Measurements from ENCODE around the gene RRAGD. TPM values are rescaled to one million over a fixed set of nuclear protein-coding genes. Genes with fewer than 3 reads are reported as not detected.

RRAGD gene
- total RNA-seq, 1 experiment from 2014 or later, result 1.3 TPM

DNA sequence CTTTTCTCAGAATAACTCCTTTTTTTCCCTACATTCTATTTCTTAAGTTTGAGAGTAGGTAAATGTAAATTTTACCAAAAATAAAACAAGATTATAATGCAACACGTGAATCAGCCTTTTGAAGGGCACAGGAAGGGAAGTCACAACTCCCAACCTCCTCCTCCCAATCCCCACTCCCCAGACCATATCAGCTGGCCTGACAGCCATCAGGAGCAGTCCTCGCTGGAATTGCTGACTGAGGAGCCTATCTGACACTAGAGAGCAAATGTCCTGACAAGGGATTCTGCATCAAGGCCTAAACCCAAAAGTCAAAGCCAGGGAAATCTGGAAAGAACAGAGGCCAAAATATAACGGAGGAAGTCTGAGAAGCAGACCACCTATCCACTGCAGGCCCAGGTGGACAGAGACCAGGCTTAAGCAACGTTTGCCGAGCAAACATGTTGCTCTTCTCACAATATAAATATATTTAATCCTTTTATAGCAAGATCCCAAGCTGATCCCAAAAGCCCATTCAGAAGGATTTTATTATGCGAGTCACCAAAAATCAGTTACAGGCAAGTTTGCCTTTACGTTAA, 2.5 kb downstream of the RRAGD start:
- CTCF ChIA-PET, result interaction anchor here (1.2 kb wide), 1 partner anchor 10 kb away, joined by 3 read pairs; no protein-coding TSS in a partner anchor
- Mint-ChIP-seq H3K9me3 (ENCODE audit: low read depth, unreplicated experiment) (no peaks in the 10 kb centered on the region), H3K4me1 (ENCODE audit: low read depth, unreplicated experiment) (no peaks in the 10 kb centered on the region), H3K36me3 (ENCODE audit: insufficient read depth, unreplicated experiment) (peaks cover 7% of the 10 kb centered on the region), H3K27ac (ENCODE audit: unreplicated experiment) (no peak overlapping the region), H3K27me3 (ENCODE audit: unreplicated experiment) (peaks cover 41% of the 10 kb centered on the region), H3K4me3 (ENCODE audit: low read depth, unreplicated experiment) (no peak overlapping the region)
- intact Hi-C loops (cut with micrococcal nuclease; ENCODE audit: unreplicated experiment), result no loop called here
- DNase-seq, result no peak
- BruUV-seq (replicated peaks), result no TSS peak
- TF ChIP-seq, protein P1, sequence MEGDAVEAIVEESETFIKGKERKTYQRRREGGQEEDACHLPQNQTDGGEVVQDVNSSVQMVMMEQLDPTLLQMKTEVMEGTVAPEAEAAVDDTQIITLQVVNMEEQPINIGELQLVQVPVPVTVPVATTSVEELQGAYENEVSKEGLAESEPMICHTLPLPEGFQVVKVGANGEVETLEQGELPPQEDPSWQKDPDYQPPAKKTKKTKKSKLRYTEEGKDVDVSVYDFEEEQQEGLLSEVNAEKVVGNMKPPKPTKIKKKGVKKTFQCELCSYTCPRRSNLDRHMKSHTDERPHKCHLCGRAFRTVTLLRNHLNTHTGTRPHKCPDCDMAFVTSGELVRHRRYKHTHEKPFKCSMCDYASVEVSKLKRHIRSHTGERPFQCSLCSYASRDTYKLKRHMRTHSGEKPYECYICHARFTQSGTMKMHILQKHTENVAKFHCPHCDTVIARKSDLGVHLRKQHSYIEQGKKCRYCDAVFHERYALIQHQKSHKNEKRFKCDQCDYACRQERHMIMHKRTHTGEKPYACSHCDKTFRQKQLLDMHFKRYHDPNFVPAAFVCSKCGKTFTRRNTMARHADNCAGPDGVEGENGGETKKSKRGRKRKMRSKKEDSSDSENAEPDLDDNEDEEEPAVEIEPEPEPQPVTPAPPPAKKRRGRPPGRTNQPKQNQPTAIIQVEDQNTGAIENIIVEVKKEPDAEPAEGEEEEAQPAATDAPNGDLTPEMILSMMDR (IDR thresholded peaks at IDR 0.05; ENCODE audit: unreplicated experiment), result no peak

GRCh38 chr6:89406141-89406540, 5.9 kb downstream of the RRAGD start:
- no TSS peak for BruUV-seq (replicated peaks)
- Mint-ChIP-seq H3K27ac (ENCODE audit: unreplicated experiment) (no peak overlapping the region), H3K27me3 (ENCODE audit: unreplicated experiment) (peaks cover 25% of the 10 kb centered on the region), H3K36me3 (ENCODE audit: insufficient read depth, unreplicated experiment) (no peaks in the 10 kb centered on the region), H3K4me1 (ENCODE audit: low read depth, unreplicated experiment) (peaks cover under 1% of the 10 kb centered on the region), H3K4me3 (ENCODE audit: low read depth, unreplicated experiment) (no peak overlapping the region), H3K9me3 (ENCODE audit: low read depth, unreplicated experiment) (no peaks in the 10 kb centered on the region)
- CTCF ChIA-PET, result no interaction called here
- TF ChIP-seq, protein P1 (IDR thresholded peaks at IDR 0.05; ENCODE audit: unreplicated experiment), result no peak
- intact Hi-C loops (cut with micrococcal nuclease; ENCODE audit: unreplicated experiment), result no loop called here
- DNase-seq, result no peak

DNA sequence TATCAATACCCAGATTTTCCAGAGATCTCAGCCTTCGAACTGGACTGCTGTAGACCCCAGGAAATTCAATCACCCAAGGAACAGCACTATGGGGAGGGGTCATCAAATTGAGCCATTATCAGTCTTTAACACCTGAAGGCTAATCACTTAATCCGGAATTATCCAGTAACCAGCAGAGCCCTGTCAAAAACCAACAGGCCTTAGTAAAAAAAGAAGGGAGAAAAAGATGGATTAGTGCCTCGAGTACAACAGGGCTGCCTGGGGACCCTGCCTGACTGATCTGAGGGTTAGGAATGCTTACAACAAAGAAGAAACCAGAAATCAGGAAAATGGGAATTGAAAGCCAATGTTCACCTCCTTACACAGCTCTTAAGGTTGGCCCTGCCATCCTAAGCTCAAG, 7.6 kb downstream of the RRAGD start:
- CTCF ChIA-PET, result no interaction called here
- Mint-ChIP-seq H3K27me3 (ENCODE audit: unreplicated experiment) (peaks cover 10% of the 10 kb centered on the region), H3K9me3 (ENCODE audit: low read depth, unreplicated experiment) (no peaks in the 10 kb centered on the region), H3K4me3 (ENCODE audit: low read depth, unreplicated experiment) (no peak overlapping the region), H3K4me1 (ENCODE audit: low read depth, unreplicated experiment) (peaks cover 8% of the 10 kb centered on the region), H3K36me3 (ENCODE audit: insufficient read depth, unreplicated experiment) (no peaks in the 10 kb centered on the region), H3K27ac (ENCODE audit: unreplicated experiment) (no peak overlapping the region)
- DNase-seq, result no peak
- intact Hi-C loops (cut with micrococcal nuclease; ENCODE audit: unreplicated experiment), result no loop called here
- TF ChIP-seq, protein P1 (IDR thresholded peaks at IDR 0.05; ENCODE audit: unreplicated experiment), result no peak
- BruUV-seq (replicated peaks), result no TSS peak

DNA sequence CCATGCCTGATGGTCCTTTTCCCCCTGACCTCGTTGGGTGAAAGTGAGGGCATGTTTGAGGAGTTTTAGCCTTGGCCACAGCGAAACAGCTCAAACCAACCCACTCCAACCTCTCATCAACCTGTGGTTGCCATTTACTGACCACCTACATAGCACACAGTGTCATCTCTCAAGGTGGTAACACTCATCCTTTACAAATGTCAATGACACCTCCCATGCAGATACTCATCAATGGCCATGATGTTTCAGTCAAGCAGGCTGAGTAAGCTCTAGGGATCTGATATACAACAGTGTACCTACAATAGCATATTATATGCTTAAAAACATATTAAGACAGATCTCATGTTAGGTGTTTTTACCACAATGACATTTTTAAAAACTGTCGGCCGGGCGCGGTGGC, 9.3 kb downstream of the RRAGD start:
- TF ChIP-seq, protein P1 (IDR thresholded peaks at IDR 0.05; ENCODE audit: unreplicated experiment), result no peak
- Mint-ChIP-seq H3K9me3 (ENCODE audit: low read depth, unreplicated experiment) (no peaks in the 10 kb centered on the region), H3K27ac (ENCODE audit: unreplicated experiment) (no peak overlapping the region), H3K36me3 (ENCODE audit: insufficient read depth, unreplicated experiment) (no peaks in the 10 kb centered on the region), H3K4me1 (ENCODE audit: low read depth, unreplicated experiment) (peaks cover 8% of the 10 kb centered on the region), H3K27me3 (ENCODE audit: unreplicated experiment) (peaks cover 6% of the 10 kb centered on the region), H3K4me3 (ENCODE audit: low read depth, unreplicated experiment) (no peak overlapping the region)
- CTCF ChIA-PET, result no interaction called here
- no peak for DNase-seq
- intact Hi-C loops (cut with micrococcal nuclease; ENCODE audit: unreplicated experiment), result no loop called here
- BruUV-seq (replicated peaks), result no TSS peak

Data from Calu3 (cell line).